NCI-H2171 treated with DMSO at 0.1 percent for 48 hours (cell line): ENCODE data around the gene TRAM2.

Source experiments
- DNase-seq: peaks from one replicate; lab custom pipeline; 2025; lab: John Stamatoyannopoulos, UW

The TRAM2 gene

DNA sequence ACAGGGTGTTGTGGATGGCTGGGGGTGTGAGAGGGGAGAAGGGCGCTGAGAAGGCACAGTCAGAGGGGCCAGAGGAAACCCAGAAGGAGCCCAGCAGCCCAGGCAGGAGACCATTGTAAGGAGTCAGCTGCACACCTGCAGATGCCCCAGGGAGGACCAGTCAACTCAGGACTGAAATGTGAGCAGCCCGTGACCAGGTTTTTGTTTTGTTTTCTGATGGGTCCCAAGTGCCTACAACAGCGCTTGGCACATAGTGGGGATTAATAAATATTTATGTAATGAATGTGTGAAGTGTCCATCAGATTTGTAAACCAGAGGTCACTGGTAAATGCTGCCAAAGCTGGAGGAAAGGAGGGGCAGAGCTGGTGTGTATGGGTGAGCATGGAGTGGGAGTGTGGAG, 30.2 kb downstream of the TRAM2 start:
- DNase-seq = no peak

GRCh38 chr6:52546192-52546591, 30.7 kb downstream of the TRAM2 start:
- DNase-seq = no peak

DNA sequence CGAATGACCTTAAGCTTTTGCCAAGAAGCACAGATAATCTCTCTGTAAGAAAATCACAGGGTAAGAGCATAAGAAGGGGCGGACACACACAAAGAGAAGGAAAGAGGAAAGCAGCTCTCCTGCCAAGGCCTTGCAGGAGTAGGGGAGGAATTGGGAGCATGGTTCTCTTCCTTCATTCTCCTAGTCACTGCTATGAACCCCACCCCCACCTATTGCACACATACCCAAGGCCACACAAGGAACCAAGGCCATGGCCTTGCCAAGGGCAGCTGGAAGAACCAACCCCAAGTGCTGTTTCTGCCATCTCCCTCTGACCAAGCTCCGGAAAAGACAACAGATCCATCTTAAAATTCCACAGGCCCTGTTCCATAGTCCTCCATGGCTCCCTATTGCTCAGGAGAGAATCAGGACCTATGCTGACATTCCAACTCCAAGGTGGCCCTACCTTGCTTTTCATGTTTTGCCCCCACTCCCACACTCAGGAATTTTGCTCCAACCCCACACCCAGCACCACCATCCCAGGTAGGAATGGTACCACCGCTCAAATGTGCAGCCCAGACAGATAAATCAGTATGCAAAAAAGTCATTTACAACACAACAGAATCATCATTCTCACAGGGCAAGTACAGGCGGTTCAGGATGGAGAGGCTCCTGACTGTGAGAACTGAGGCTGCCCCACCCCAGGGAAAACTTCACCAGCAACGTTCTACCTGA, 31.3 kb downstream of the TRAM2 start:
- no peak for DNase-seq

- no peak for DNase-seq
Observed at GRCh38 chr6:52544602-52545405, 32.1 kb downstream of the TRAM2 start.

DNA sequence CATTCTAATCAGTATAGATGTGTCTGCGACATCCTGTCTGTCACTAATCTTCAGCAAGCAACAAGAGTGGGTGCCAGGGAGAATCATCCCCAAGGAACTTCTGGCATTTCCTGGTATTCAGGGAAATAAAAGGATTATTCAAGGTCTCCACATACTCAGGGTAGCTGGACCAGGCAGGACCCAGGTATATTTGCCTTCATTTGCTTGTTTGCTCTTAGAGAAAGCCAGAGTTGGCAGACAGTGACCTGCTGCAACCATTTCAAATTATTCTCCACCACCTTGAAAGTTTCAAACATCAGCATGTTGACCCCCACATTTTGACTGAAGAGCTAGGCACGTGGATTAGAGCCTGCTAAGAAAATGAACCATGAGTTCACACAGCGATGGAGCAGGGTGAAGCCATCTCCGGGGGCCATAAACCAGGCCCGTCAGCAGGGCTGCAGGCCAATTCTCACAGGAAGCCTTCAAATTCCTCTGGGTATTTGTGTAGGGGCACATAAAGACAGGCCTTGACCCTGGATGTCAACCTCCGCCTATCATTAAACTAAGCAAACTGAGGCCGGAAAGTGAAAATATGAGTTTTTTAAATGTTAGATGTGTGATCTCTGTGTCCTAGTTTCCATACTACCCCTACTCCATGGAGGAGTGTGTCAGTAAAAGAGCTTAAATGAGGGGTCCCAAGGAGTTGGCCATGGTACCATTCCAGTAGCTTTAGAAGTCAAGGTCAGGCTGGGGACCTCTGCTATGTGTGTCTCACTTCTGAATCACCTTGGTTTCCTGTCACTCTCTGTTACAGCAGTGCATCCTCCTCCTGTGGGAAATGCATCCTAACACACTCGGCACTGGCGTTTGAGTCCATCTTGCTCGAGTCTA, 32.9 kb downstream of the TRAM2 start:
- no peak for DNase-seq

DNA sequence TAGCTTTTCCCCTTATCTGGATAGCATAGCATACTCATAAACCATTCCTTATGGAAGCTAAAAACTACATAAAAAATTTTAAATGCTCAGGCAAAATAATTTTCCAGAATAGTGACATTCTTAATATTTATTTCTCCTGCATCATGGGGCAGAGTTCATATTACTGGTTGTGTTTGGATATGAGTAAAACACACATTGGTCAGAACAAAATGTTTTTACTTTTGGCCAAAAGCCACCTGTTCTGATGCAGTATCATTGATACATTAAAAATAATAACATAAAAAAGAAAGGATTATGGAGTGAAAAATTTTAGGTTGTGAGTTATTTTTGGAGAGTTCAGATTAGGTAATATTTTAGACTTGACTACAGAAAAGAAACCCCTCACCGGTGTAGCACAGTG, 33.6 kb downstream of the TRAM2 start:
- no peak for DNase-seq

GRCh38 chr6:52541135-52541534, 35.7 kb downstream of the TRAM2 start:
- no peak for DNase-seq

DNA sequence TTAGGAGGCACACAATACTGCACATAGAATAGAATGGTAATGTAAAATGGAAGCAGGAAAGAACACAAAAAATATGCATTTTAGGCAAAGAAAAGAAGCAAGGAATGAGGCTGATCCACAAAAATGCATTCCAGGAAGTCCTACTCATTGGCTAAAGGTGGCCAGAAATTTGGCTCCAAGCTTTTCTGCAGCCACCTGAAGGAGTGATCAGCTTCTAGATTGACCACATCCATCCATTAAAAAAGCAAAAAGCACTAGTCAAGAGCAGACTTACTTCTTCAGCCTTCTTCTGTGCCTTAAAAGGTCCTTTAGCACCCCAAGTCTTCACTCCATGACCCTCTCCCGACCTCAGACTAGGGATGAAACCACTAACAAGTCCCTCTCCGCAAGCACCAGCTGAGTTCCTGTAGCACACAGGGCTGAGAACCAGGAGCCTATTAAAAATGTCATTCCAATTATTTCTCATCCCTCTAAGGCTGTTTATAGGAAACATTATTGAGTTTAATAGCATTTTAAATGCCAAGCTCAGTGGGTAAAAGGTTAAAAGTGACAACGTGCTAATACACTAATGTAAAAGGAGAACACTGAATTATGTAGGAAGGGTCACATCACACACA, 36.5 kb downstream of the TRAM2 start:
- no peak for DNase-seq

DNA sequence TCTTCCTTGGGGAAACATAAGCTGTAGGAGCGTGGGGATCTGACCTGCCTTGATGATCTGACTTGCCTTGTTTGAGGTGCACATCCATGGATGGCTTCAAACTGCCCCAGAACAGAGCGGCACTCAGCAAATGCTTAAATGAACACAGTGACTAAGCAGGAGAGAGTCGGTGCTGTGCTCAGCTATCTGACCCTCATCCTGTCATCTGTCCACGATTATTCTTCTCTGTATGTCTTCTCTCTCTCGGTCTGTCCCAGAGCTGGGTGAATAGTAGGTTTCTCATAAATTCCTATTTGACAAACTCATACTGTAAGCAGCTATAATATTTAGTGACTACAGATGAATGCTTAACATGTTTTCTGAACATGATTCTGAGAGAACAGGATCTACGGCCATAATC, 37.3 kb downstream of the TRAM2 start:
- no peak for DNase-seq

- no peak for DNase-seq
Observed at GRCh38 chr6:52538901-52539354, 37.9 kb downstream of the TRAM2 start.

GRCh38 chr6:52538252-52538900, 38.5 kb downstream of the TRAM2 start:
- DNase-seq = peak; percentile 10

GRCh38 chr6:52537001-52537753, 39.7 kb downstream of the TRAM2 start:
- DNase-seq = no peak

DNA sequence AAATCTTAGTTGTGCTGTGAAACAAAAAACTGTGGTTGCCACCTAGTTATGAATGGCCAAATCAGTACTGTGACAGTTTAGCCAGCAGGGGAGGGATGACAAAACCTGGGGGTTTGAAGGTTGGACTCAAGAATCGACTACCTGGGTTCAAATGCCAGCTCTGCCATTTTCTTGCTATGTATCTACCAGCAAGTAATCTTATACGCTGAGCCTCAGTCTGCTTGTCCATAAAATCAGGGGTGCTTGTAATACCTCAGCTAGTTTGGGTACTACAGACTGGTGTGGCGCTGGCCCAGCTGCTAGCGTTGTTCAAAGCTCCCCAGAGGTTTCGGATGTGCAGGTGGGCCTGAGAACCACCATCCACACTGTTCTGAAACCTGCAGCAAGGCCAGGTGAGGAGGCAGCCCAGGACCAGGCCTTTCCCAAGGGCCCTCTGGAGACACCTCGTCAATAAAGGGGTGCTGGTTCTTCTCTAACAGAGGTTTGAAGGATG, 40.4 kb downstream of the TRAM2 start:
- DNase-seq = no peak

- no peak for DNase-seq
Observed at GRCh38 chr6:52535711-52536423, 41.0 kb downstream of the TRAM2 start.

DNA sequence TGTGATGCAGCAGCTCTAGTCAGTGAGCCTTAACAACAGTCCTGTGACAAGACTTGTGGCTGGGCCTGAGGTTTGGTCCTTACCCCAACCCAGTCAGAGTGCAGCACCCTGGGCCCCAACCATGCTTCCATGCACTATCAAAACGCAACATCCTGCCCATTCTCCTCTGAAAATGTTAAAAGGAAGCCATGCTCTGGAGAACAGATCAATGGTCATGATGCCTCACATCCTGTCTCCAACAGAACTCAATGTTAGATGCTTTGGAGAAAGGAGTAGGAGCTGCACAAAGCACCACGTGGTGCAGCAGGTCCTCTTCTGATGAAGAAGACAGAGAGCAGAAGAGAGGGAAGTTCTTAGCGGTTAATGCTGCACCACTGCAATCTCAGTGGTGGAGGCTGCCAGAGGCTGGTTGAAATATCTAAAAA, 41.9 kb downstream of the TRAM2 start:
- DNase-seq = no peak

GRCh38 chr6:52534363-52534762, 42.5 kb downstream of the TRAM2 start:
- DNase-seq = no peak

GRCh38 chr6:52533491-52533890, 43.4 kb downstream of the TRAM2 start:
- no peak for DNase-seq

- DNase-seq = no peak
Observed at GRCh38 chr6:52532457-52532856, 44.4 kb downstream of the TRAM2 start.

- DNase-seq = no peak
Observed at GRCh38 chr6:52531834-52532233, 45.0 kb downstream of the TRAM2 start.

DNA sequence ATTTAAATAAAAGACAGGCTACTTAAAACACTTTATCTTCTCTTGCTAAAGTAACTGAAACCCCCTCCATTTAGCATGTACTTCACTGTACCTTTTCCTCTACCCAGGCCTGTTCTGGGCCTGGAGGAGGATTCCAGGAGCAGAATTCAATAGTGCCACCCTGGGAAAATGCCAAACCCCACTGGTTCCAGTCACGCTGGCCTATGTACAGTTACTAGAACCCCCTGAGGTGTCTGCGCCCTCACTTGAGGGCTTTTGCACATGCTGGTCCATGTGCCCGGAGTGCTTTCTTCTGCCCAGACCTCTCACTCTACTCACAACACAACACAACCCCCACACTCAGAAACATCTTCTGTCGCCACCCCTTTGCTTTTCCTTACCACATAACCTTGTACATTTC, 45.5 kb downstream of the TRAM2 start:
- no peak for DNase-seq
